ENCODE measurements around the gene ZNF385C.
"Not testable (repeated sequence)": the region's sequence is repeated elsewhere in the genome, so short reads cannot be mapped to it uniquely, and the experiment has no call there.

- TF ChIP-seq CTCF (conservative IDR thresholded peaks at IDR 0.05); ZFX (IDR thresholded peaks at IDR 0.05): not testable (repeated sequence)
These were observed 42.4 kb upstream of the ZNF385C start for GRCh38 chr17:42140690-42141089.
